HEK293 (cell line): Measurements from ENCODE around the gene HAUS8.

Source experiments
- CTCF ChIA-PET: fragments of 350-600 bp; formaldehyde crosslinking; extraction: SDS; loops from one replicate; lab custom pipeline; 2021; ENCODE audit warnings: antibody characterized with exemption; lab: Yijun Ruan, JAX
- POLR2A ChIA-PET: fragments of 300-600 bp; formaldehyde crosslinking; extraction: SDS; loops from one replicate; lab custom pipeline; 2020; ENCODE audit warnings: antibody characterized with exemption, inconsistent platforms; lab: Yijun Ruan, JAX
- H3K27ac ChIP-seq: fragments of 200-500 bp; sonication (Bioruptor generic); 2 replicates; pipeline ENCODE4 v1.5.1; 2014; ENCODE audit warnings: low read depth, low read length, control low read depth, inconsistent platforms; ENCODE audit errors: extremely low read depth
- H3K36me3 ChIP-seq, 2 experiments: fragments of 200-500 bp in 1 of 2; sonication (Bioruptor generic) in 1 of 2; 1 replicate in 1 of 2; 2 replicates in 1 of 2; pipeline ENCODE4 v1.5.1; 2014 to 2017; ENCODE audit warnings: inconsistent platforms in 2 of 2, low read length in 2 of 2; ENCODE audit not compliant: control insufficient read depth in 2 of 2, insufficient read depth in 1 of 2
- H3K4me1 ChIP-seq: fragments of 200-500 bp; sonication (Bioruptor generic); 2 replicates; pipeline ENCODE4 v1.5.1; 2014; ENCODE audit warnings: mild to moderate bottlenecking, low read length, inconsistent platforms; ENCODE audit not compliant: control insufficient read depth, insufficient read depth
- H3K4me3 ChIP-seq: 2 replicates; pipeline ENCODE4 v1.5.1; 2011; ENCODE audit warnings: low read depth, mild to moderate bottlenecking, control low read depth, low read length, moderate library complexity
- H3K9me3 ChIP-seq: fragments of 200-500 bp; sonication (Bioruptor generic); 2 replicates; pipeline ENCODE4 v1.5.1; 2014; ENCODE audit warnings: low read depth, low read length, inconsistent platforms; ENCODE audit not compliant: control insufficient read depth, insufficient read depth
- BCL11B ChIP-seq: fragments of 450-650 bp; formaldehyde crosslinking; IDR thresholded peaks from 2 replicates; pipeline ENCODE4 v1.5.1; 2016; ENCODE audit warnings: low read depth, missing biosample characterization, missing genetic modification characterization
- FEZF1 ChIP-seq: fragments of 450-650 bp; formaldehyde crosslinking; IDR thresholded peaks from 2 replicates; pipeline ENCODE4 v1.5.1; 2016; ENCODE audit warnings: missing biosample characterization, missing genetic modification characterization
- INSM2 ChIP-seq: fragments of 450-650 bp; formaldehyde crosslinking; IDR thresholded peaks from 2 replicates; pipeline ENCODE4 v1.5.1; 2016; ENCODE audit warnings: missing biosample characterization, missing genetic modification characterization
- KLF1 ChIP-seq: fragments of 450-650 bp; formaldehyde crosslinking; IDR thresholded peaks from 2 replicates; pipeline ENCODE4 v1.5.1; 2016; ENCODE audit warnings: missing biosample characterization, missing genetic modification characterization
- MEIS1 ChIP-seq: sonication (generic); formaldehyde crosslinking; IDR thresholded peaks from 2 replicates; pipeline ENCODE4 v1.8.1; 2022; ENCODE audit warnings: missing genetic modification reagents, mild to moderate bottlenecking, borderline replicate concordance
- MZF1 ChIP-seq: fragments of 450-650 bp; formaldehyde crosslinking; IDR thresholded peaks from 2 replicates; pipeline ENCODE4 v1.5.1; 2017; ENCODE audit warnings: missing biosample characterization, missing genetic modification characterization, borderline replicate concordance
- SETDB1 ChIP-seq: IDR thresholded peaks from one replicate; pipeline ENCODE4 v1.6.1; 2017; ENCODE audit warnings: mild to moderate bottlenecking, low read length, moderate library complexity, mixed read lengths; ENCODE audit not compliant: insufficient read length
- TCF7L2 ChIP-seq: IDR thresholded peaks from 2 replicates; pipeline ENCODE4 v1.6.1; 2011; ENCODE audit warnings: low read depth, mild to moderate bottlenecking, inconsistent platforms, low read length, moderate library complexity, borderline replicate concordance
- WT1 ChIP-seq: fragments of 450-650 bp; formaldehyde crosslinking; IDR thresholded peaks from 2 replicates; pipeline ENCODE4 v1.5.1; 2016; ENCODE audit warnings: missing biosample characterization, missing genetic modification characterization
- ZBTB7A ChIP-seq: fragments of 450-650 bp; formaldehyde crosslinking; IDR thresholded peaks from 2 replicates; pipeline ENCODE4 v1.5.1; 2016; ENCODE audit warnings: low read depth, missing biosample characterization, missing genetic modification characterization
- ZNF140 ChIP-seq: fragments of 450-650 bp; formaldehyde crosslinking; IDR thresholded peaks from 2 replicates; pipeline ENCODE4 v1.5.1; 2016; ENCODE audit warnings: missing biosample characterization, missing genetic modification characterization
- ZNF175 ChIP-seq: fragments of 450-650 bp; formaldehyde crosslinking; IDR thresholded peaks from 2 replicates; pipeline ENCODE4 v1.5.1; 2016; ENCODE audit warnings: missing biosample characterization, missing genetic modification characterization
- ZNF184 ChIP-seq: fragments of 450-650 bp; IDR thresholded peaks from 2 replicates; pipeline ENCODE4 v1.5.1; 2018; ENCODE audit warnings: missing biosample characterization, mild to moderate bottlenecking, missing genetic modification characterization
- ZNF221 ChIP-seq: fragments of 450-650 bp; formaldehyde crosslinking; IDR thresholded peaks from 2 replicates; pipeline ENCODE4 v1.5.1; 2017; ENCODE audit warnings: missing biosample characterization, missing genetic modification characterization, borderline replicate concordance
- ZNF274 ChIP-seq, 2 experiments: fragments of 200-500 bp in 1 of 2; fragments of 450-650 bp in 1 of 2; sonication (Bioruptor generic) in 1 of 2; formaldehyde crosslinking in 1 of 2; IDR thresholded peaks; 2 replicates each; pipeline versions ENCODE4 v1.5.1 to v1.6.1; 2014 to 2016; ENCODE audit warnings: borderline replicate concordance in 1 of 2, inconsistent platforms in 1 of 2, low read length in 1 of 2, missing biosample characterization in 1 of 2, missing genetic modification characterization in 1 of 2
- ZNF341 ChIP-seq: fragments of 450-650 bp; formaldehyde crosslinking; IDR thresholded peaks from 2 replicates; pipeline ENCODE4; 2016; ENCODE audit warnings: low read depth, missing biosample characterization, missing genetic modification characterization
- ZNF433 ChIP-seq: fragments of 450-650 bp; formaldehyde crosslinking; IDR thresholded peaks from 2 replicates; pipeline ENCODE4 v1.5.1; 2016; ENCODE audit warnings: missing biosample characterization, missing genetic modification characterization, low read depth
- ZNF449 ChIP-seq: fragments of 450-650 bp; formaldehyde crosslinking; IDR thresholded peaks from 2 replicates; pipeline ENCODE4 v1.5.1; 2017; ENCODE audit warnings: missing biosample characterization, mild to moderate bottlenecking, missing genetic modification characterization, moderate library complexity
- ZNF521 ChIP-seq: fragments of 450-650 bp; formaldehyde crosslinking; IDR thresholded peaks from 2 replicates; pipeline ENCODE4 v1.5.1; 2017; ENCODE audit warnings: missing biosample characterization, mild to moderate bottlenecking, missing genetic modification characterization
- ZNF621 ChIP-seq: fragments of 450-650 bp; formaldehyde crosslinking; IDR thresholded peaks from 2 replicates; pipeline ENCODE4 v1.5.1; 2017; ENCODE audit warnings: missing biosample characterization, missing genetic modification characterization
- ZNF660 ChIP-seq: fragments of 450-650 bp; IDR thresholded peaks from 2 replicates; pipeline ENCODE4 v1.5.1; 2018; ENCODE audit warnings: missing biosample characterization, mild to moderate bottlenecking, missing genetic modification characterization
- ZNF664 ChIP-seq: fragments of 450-650 bp; formaldehyde crosslinking; IDR thresholded peaks from 2 replicates; pipeline ENCODE4 v1.5.1; 2016; ENCODE audit warnings: missing biosample characterization, missing genetic modification characterization
- ZNF677 ChIP-seq: fragments of 450-650 bp; IDR thresholded peaks from 2 replicates; pipeline ENCODE4 v1.5.0; 2018; ENCODE audit warnings: missing biosample characterization, mild to moderate bottlenecking, missing genetic modification characterization, moderate library complexity
- ZNF701 ChIP-seq: fragments of 450-650 bp; formaldehyde crosslinking; IDR thresholded peaks from 2 replicates; pipeline ENCODE4 v1.5.1; 2016; ENCODE audit warnings: missing biosample characterization, missing genetic modification characterization
- ZNF707 ChIP-seq: fragments of 450-650 bp; formaldehyde crosslinking; IDR thresholded peaks from 2 replicates; pipeline ENCODE4 v1.5.1; 2016; ENCODE audit warnings: missing biosample characterization, missing genetic modification characterization

HAUS8 gene

GRCh38 chr19:17114414-17114831 lies 39.2 kb upstream of the HAUS8 start (continued):
- no peak for TF ChIP-seq ZNF521 (tag by site-specific recombination)
- TF ChIP-seq ZNF660 (tag by site-specific recombination): no peak
- TF ChIP-seq ZBTB7A (tag by site-specific recombination): no peak
- TF ChIP-seq ZNF341 (tag by site-specific recombination): no peak
- no peak for TF ChIP-seq FEZF1 (tag by site-specific recombination)

- no peak overlapping the region for H3K27ac ChIP-seq
- no peaks in the 10 kb centered on the region for H3K9me3 ChIP-seq
- peaks cover 0 to 6% of the 10 kb centered on the region in 2 experiments; a peak in 2 of 3 replicates for H3K36me3 ChIP-seq
- TF ChIP-seq ZNF274 (IDR thresholded peaks at IDR 0.05; ENCODE audit: low read length) (no peak), ZNF274 (tag by site-specific recombination; IDR thresholded peaks at IDR 0.05; ENCODE audit: borderline replicate concordance) (no peak), ZNF521 (tag by site-specific recombination) (no peak), ZNF677 (tag by site-specific recombination) (no peak), MEIS1 (CRISPR knock-in tag) (no peak), ZNF621 (tag by site-specific recombination) (no peak), WT1 (no peak), ZNF175 (no peak), MZF1 (tag by site-specific recombination) (no peak), ZNF664 (tag by site-specific recombination) (no peak), ZNF707 (tag by site-specific recombination) (no peak), ZNF433 (no peak), ZNF449 (no peak), ZNF184 (tag by site-specific recombination) (no peak), ZNF140 (tag by site-specific recombination) (no peak), TCF7L2 (no peak)
- TF ChIP-seq, all 188 proteins: peak for 0
- ChIA-PET CTCF (no interaction called here), POLR2A (no interaction called here)
- no peak overlapping the region for H3K4me3 ChIP-seq
- peaks cover 2% of the 10 kb centered on the region; the same call in 1 of the 2 replicates for H3K4me1 ChIP-seq
Measured at GRCh38 chr19:17113127-17113785, 38.0 kb upstream of the HAUS8 start.

- peaks cover 8% of the 10 kb centered on the region; the same call in 1 of the 2 replicates for H3K4me1 ChIP-seq
- no peak overlapping the region for H3K4me3 ChIP-seq
- no peaks in the 10 kb centered on the region for H3K9me3 ChIP-seq
- ChIA-PET CTCF (no interaction called here), POLR2A (no interaction called here)
- TF ChIP-seq ZNF221 (tag by site-specific recombination): no peak
- TF ChIP-seq BCL11B (tag by site-specific recombination): 0 out of 2 replicates have a peak, but pooled peaks have one; percentile 49
- no peak for TF ChIP-seq SETDB1
- no peak for TF ChIP-seq ZNF701 (tag by site-specific recombination)
- TF ChIP-seq KLF1 (tag by site-specific recombination): no peak
- TF ChIP-seq INSM2 (tag by site-specific recombination): no peak
- H3K27ac ChIP-seq: no peak overlapping the region
- peaks cover 0 to 6% of the 10 kb centered on the region in 2 experiments; a peak in 2 of 3 replicates for H3K36me3 ChIP-seq
Measured at GRCh38 chr19:17112700-17113099, 37.4 kb upstream of the HAUS8 start.
